ENCODE measurements around the gene ST7.
A peak's percentile ranks its signal among the peaks of the same experiment; 100 is the strongest.

Gene ST7

GRCh38 chr7:116951366-116952292 lies 1.7 kb upstream of the ST7 start:
- Histone ChIP-seq H3K9ac (ENCODE audit: insufficient read length, low read depth) (no peak overlapping the region), H3K4me3 (ENCODE audit: insufficient read length, low read depth) (no peak overlapping the region), H3K4me1 (ENCODE audit: insufficient read depth, insufficient read length) (peaks cover 2% of the 10 kb centered on the region), H3K9me3 (ENCODE audit: insufficient read depth, low read length) (no peaks in the 10 kb centered on the region), H3K36me3 (ENCODE audit: insufficient read depth, insufficient read length, low read length) (peaks cover 8% of the 10 kb centered on the region), H3K27me3 (ENCODE audit: insufficient read depth, insufficient read length) (no peaks in the 10 kb centered on the region)
- no peak for DNase-seq (ENCODE audit: low read depth, low spot score)
- no peak for TF ChIP-seq ZNF274 (IDR thresholded peaks at IDR 0.05; ENCODE audit: low read depth, low read length)
- TF ChIP-seq YY1 (IDR thresholded peaks at IDR 0.05; ENCODE audit: insufficient read depth, insufficient read length), result no peak
- TF ChIP-seq SUZ12 (IDR thresholded peaks at IDR 0.05; ENCODE audit: extremely low read depth, insufficient read depth, insufficient read length), result no peak

GRCh38 chr7:116952635-116953371 lies 498 bp upstream of the ST7 start:
- no peaks in the 10 kb centered on the region for H3K9me3 ChIP-seq (ENCODE audit: insufficient read depth, low read length)
- no peak for DNase-seq (ENCODE audit: low read depth, low spot score)
- H3K27me3 ChIP-seq (ENCODE audit: insufficient read depth, insufficient read length), result no peaks in the 10 kb centered on the region
- peak overlapping the region; percentile 42 for H3K4me3 ChIP-seq (ENCODE audit: insufficient read length, low read depth)
- peak overlapping the region; percentile 64 for H3K9ac ChIP-seq (ENCODE audit: insufficient read length, low read depth)
- H3K36me3 ChIP-seq (ENCODE audit: insufficient read depth, insufficient read length, low read length), result peaks cover 12% of the 10 kb centered on the region
- peaks cover 2% of the 10 kb centered on the region for H3K4me1 ChIP-seq (ENCODE audit: insufficient read depth, insufficient read length)
- TF ChIP-seq YY1 (IDR thresholded peaks at IDR 0.05; ENCODE audit: insufficient read depth, insufficient read length) (no peak), ZNF274 (IDR thresholded peaks at IDR 0.05; ENCODE audit: low read depth, low read length) (no peak), SUZ12 (IDR thresholded peaks at IDR 0.05; ENCODE audit: extremely low read depth, insufficient read depth, insufficient read length) (no peak)

- peak; percentile 66 for DNase-seq (ENCODE audit: low read depth, low spot score)
- no peaks in the 10 kb centered on the region for H3K27me3 ChIP-seq (ENCODE audit: insufficient read depth, insufficient read length)
Measured at GRCh38 chr7:116953906-116954838, 871 bp downstream of the ST7 start.

GRCh38 chr7:116955340-116955739 lies 2.0 kb downstream of the ST7 start:
- Histone ChIP-seq H3K27me3 (ENCODE audit: insufficient read depth, insufficient read length) (no peaks in the 10 kb centered on the region), H3K9ac (ENCODE audit: insufficient read length, low read depth) (no peak overlapping the region), H3K36me3 (ENCODE audit: insufficient read depth, insufficient read length, low read length) (peaks cover 12% of the 10 kb centered on the region), H3K4me1 (ENCODE audit: insufficient read depth, insufficient read length) (peaks cover 2% of the 10 kb centered on the region), H3K9me3 (ENCODE audit: insufficient read depth, low read length) (no peaks in the 10 kb centered on the region), H3K4me3 (ENCODE audit: insufficient read length, low read depth) (no peak overlapping the region)
- TF ChIP-seq ZNF274 (IDR thresholded peaks at IDR 0.05; ENCODE audit: low read depth, low read length), result no peak
- no peak for TF ChIP-seq SUZ12 (IDR thresholded peaks at IDR 0.05; ENCODE audit: extremely low read depth, insufficient read depth, insufficient read length)
- no peak for TF ChIP-seq YY1 (IDR thresholded peaks at IDR 0.05; ENCODE audit: insufficient read depth, insufficient read length)
- no peak for DNase-seq (ENCODE audit: low read depth, low spot score)

More at GRCh38 chr7:116953906-116954838, 871 bp downstream of the ST7 start:
- TF ChIP-seq YY1 (IDR thresholded peaks at IDR 0.05; ENCODE audit: insufficient read depth, insufficient read length), result no peak
- TF ChIP-seq ZNF274 (IDR thresholded peaks at IDR 0.05; ENCODE audit: low read depth, low read length), result no peak
- no peak for TF ChIP-seq SUZ12 (IDR thresholded peaks at IDR 0.05; ENCODE audit: extremely low read depth, insufficient read depth, insufficient read length)
- H3K36me3 ChIP-seq (ENCODE audit: insufficient read depth, insufficient read length, low read length), result peaks cover 12% of the 10 kb centered on the region
- no peaks in the 10 kb centered on the region for H3K9me3 ChIP-seq (ENCODE audit: insufficient read depth, low read length)
- peak overlapping the region; percentile 78 for H3K4me3 ChIP-seq (ENCODE audit: insufficient read length, low read depth)
- H3K4me1 ChIP-seq (ENCODE audit: insufficient read depth, insufficient read length), result peaks cover 2% of the 10 kb centered on the region
- H3K9ac ChIP-seq (ENCODE audit: insufficient read length, low read depth), result peak overlapping the region; percentile 95

- TF ChIP-seq ZNF274 (IDR thresholded peaks at IDR 0.05; ENCODE audit: low read depth, low read length) (no peak), SUZ12 (IDR thresholded peaks at IDR 0.05; ENCODE audit: extremely low read depth, insufficient read depth, insufficient read length) (no peak), YY1 (IDR thresholded peaks at IDR 0.05; ENCODE audit: insufficient read depth, insufficient read length) (no peak)
- H3K9ac ChIP-seq (ENCODE audit: insufficient read length, low read depth), result no peak overlapping the region
Measured at GRCh38 chr7:116955801-116956476, 2.6 kb downstream of the ST7 start.

GRCh38 chr7:116956477-116956804 lies 3.1 kb downstream of the ST7 start:
- H3K9me3 ChIP-seq (ENCODE audit: insufficient read depth, low read length), result no peaks in the 10 kb centered on the region
- TF ChIP-seq ZNF274 (IDR thresholded peaks at IDR 0.05; ENCODE audit: low read depth, low read length), result no peak
- peaks cover 12% of the 10 kb centered on the region for H3K36me3 ChIP-seq (ENCODE audit: insufficient read depth, insufficient read length, low read length)
- H3K9ac ChIP-seq (ENCODE audit: insufficient read length, low read depth), result no peak overlapping the region
- H3K4me3 ChIP-seq (ENCODE audit: insufficient read length, low read depth), result no peak overlapping the region
- H3K4me1 ChIP-seq (ENCODE audit: insufficient read depth, insufficient read length), result no peaks in the 10 kb centered on the region
- H3K27me3 ChIP-seq (ENCODE audit: insufficient read depth, insufficient read length), result no peaks in the 10 kb centered on the region
- DNase-seq (ENCODE audit: low read depth, low spot score), result no peak

More at GRCh38 chr7:116955801-116956476, 2.6 kb downstream of the ST7 start:
- Histone ChIP-seq H3K9me3 (ENCODE audit: insufficient read depth, low read length) (no peaks in the 10 kb centered on the region), H3K4me3 (ENCODE audit: insufficient read length, low read depth) (no peak overlapping the region), H3K36me3 (ENCODE audit: insufficient read depth, insufficient read length, low read length) (peaks cover 12% of the 10 kb centered on the region), H3K4me1 (ENCODE audit: insufficient read depth, insufficient read length) (peaks cover under 1% of the 10 kb centered on the region), H3K27me3 (ENCODE audit: insufficient read depth, insufficient read length) (no peaks in the 10 kb centered on the region)
- DNase-seq (ENCODE audit: low read depth, low spot score), result no peak
